GM12891 (cell line): ENCODE results near the gene AGO3.

Experiments
- POLR2A ChIP-seq: IDR thresholded peaks from 2 replicates; pipeline ENCODE4 v1.6.1; 2011; ENCODE audit warnings: low read depth, low read length, control low read depth
- POLR2AphosphoS5 ChIP-seq: IDR thresholded peaks from 2 replicates; pipeline ENCODE4 v1.6.1; 2011; ENCODE audit warnings: low read depth, low read length, control low read depth
- TAF1 ChIP-seq: IDR thresholded peaks from 2 replicates; pipeline ENCODE4 v1.6.1; 2011; ENCODE audit warnings: low read depth, low read length, control low read depth

- no peak for TF ChIP-seq POLR2A
- no peak for TF ChIP-seq TAF1
- TF ChIP-seq POLR2AphosphoS5 = no peak
These were observed 131.4 kb downstream of the AGO3 start for GRCh38 chr1:36062315-36062714.
